M059J (cell line): ENCODE measurements around the gene GNG7. TPM values are rescaled to one million over a fixed set of nuclear protein-coding genes. Genes with fewer than 3 reads are reported as not detected.
A peak's percentile ranks its signal among the peaks of the same experiment; 100 is the strongest.
"Not testable (repeated sequence)": the region's sequence is repeated elsewhere in the genome, so short reads cannot be mapped to it uniquely, and the experiment has no call there.

Experiments used
- DNase-seq: peaks from one replicate; pipeline ENCODE4 v3.0.0-alpha.2; 2012; ENCODE audit warnings: low read depth
- total RNA-seq: library from RNA; depleted of rRNA; stranded (reverse); fragments of >200 nt; shearing (Covaris generic); gene quantifications from 2 replicates; pipeline ENCODE4 v1.2.3, GENCODE V29; 2014

The GNG7 gene
- total RNA-seq, 1 experiment from 2014 or later, result not detected

DNA sequence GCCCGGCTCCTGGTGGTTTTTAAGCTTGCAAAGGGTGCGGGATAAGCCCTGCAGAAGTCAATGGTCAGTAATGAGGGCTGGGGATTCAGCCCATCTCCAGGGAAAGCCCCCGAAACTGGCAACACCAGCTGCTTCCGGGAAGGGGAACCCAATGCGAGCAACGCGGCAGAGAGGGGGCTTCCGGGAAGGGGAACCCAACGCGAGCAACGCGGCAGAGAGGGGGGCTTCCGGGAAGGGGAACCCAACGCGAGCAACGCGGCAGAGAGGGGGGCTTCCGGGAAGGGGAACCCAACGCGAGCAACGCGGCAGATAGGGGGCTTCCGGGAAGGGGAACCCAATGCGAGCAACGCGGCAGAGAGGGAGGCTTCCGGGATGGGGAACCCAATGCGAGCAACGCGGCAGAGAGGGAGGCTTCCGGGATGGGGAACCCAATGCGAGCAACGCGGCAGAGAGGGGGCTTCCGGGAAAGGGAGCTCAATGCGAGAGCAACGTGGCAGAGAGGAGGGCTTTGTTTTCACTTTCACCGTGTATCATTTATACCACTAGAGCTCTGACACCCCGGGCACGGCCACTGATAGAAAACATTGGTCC lies 80.0 kb downstream of the GNG7 start:
- DNase-seq, result not testable (repeated sequence)

DNA sequence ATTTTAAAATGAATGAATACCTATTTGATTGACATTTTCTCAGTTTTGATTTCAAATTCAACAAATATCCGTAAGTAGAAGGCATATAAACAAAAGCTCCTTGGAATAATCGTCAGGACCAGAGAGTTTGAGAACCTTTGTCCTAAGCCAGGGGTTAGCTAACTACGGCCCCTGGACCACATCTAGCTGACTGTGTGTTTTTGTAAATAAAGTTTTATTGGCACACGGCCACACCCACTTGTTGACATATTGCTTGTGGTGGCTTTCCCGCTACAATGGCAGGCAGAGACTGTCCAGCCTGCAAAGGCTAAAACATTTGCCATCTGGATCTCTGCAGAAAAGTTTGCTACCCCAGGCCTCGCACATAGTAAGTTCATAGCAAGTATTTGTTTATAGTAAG lies 83.4 kb downstream of the GNG7 start:
- DNase-seq, result peak; percentile 62

DNA sequence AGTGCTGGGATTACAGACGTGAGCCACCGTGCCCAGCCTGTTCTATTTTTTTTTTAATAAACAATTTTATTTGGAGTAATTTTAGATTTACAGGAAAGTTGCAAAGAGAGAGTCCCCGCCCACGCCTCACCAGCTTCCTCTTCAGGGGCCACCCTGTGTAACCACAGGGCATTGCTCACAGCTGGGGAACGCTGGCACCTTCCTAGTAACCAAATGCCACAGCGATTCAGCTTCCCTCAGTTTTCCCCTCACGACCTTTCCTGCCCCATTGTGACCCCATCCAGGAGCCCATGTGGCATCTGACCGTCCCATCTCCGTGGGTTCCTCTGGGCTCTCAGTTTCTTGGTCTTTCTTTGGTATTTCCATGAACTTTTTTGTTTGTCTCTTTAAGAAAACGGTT lies 83.9 kb downstream of the GNG7 start:
- DNase-seq, result peak; percentile 94

DNA sequence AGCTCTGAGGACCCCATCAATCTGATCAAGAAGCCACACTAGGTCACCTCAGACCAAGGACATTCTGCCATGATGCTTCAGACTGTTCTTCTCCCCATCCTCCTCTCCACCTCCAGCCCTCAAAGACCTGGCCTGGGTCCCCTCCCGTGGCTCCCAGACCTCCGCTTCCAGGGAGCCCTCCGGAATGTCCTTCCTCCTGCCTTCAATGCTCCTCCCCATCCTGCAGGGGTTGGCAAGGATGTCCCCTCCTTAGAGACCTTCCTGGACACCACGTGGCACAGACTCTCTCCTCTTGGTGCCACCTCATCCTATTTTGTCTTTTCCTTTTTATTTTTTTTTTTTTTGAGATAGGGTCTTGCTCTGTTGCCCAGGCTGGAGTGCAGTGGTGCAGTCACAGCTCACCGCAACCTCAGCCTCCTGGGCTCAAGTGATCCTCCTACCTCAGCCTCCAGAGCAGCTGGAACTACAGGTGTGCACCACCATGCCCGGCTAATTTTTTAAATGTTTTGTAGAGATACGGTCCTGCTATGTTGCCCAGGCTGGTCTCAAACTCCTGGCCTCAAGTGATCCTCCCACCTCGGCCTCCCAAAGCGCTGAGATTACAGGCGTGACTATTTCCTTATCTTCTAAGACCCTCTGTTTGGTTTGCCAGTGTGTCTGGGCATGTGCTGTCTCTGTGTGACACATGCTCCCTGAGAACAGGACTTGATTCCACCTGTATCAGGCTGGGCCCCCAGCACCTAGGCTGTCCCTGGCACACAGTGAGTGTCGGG lies 84.9 kb downstream of the GNG7 start:
- no peak for DNase-seq

DNA sequence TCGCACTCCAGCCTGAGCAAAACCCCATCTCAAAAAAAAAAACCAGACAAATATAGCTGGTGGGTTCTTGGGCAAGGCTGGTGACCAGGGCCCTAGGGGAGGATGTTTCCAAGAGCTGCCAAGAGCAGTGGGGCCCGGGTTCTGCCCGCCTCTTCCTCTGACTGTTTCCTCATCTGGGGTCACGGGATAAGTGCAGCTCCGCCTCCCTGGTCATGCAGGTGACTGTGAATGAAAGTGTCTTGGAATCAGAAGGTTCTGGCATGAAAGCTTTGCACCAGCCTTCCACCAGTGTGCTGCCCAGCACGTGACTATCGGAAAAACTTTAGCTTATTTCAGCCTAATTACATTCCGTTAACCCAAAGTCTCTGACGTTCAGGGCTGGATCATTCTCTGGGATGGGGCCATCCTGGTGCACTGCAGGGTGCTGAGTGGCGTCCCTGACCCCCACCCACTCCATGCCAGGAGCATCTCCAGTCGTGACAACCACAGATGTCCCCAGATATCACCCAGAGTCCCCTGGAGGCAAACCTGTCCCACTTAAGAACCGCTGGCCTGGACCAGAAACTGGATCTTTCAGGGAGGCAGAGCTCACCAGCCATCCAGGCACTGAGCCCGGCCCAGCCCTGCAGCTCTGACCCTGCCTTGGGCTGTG lies 85.6 kb downstream of the GNG7 start:
- DNase-seq, result no peak

DNA sequence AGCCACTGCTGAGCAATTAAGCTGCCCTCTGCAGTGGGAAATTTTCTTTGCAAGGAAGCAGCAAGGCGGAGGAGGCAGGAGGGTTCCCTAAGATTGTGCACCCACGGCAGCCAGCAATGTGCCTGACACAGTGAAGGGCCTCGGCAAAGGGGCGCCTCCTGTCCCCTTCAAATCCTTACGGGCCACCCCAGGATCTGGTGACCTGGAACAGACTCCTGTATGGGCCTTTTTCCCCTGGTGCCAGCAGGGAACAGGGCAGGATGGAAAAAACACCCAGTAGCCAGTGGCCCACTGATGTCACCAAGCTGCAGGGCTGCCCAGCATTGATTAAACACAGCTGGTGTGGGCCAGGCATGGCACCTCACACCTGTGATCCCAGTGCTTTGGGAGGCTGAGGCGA lies 86.7 kb downstream of the GNG7 start:
- DNase-seq, result no peak

DNA sequence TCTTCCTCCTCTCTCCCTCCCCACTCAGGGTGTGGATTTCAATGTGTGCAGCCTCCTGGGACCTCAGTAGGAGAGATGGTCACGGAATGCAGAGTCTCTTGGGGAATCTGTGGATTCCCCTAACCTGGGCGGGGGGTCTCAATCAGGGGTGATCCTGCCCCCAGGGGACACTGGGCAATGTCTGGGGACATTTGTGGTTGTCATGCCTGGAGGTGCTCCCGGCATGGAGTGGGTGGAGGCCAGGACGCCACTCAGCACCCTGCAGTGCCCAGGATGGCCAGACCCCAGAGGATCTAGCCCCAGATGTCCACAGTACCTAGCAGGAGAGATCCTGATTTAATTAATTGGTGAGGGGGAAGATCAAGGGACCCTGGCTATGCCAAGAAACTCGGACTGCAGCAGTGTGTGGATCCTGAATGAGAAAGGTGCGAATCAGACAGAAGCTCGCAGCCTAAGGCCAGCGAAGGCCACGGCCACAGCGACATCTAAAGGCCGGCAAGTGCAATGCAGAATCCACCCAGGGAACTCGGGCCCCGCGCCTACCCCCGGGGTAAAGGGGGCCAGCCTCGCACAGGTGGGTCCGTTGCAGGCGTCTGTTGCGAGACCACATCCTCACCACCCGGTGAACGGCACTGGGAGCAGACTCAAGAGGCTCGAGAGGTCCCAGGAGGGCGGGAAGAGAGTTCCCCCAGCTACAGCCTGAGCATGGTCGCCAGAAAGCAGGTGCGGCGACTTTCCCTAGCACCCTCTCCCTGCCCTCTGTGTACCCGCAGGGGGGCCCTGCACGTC lies 88.8 kb downstream of the GNG7 start:
- peak; percentile 28 for DNase-seq

DNA sequence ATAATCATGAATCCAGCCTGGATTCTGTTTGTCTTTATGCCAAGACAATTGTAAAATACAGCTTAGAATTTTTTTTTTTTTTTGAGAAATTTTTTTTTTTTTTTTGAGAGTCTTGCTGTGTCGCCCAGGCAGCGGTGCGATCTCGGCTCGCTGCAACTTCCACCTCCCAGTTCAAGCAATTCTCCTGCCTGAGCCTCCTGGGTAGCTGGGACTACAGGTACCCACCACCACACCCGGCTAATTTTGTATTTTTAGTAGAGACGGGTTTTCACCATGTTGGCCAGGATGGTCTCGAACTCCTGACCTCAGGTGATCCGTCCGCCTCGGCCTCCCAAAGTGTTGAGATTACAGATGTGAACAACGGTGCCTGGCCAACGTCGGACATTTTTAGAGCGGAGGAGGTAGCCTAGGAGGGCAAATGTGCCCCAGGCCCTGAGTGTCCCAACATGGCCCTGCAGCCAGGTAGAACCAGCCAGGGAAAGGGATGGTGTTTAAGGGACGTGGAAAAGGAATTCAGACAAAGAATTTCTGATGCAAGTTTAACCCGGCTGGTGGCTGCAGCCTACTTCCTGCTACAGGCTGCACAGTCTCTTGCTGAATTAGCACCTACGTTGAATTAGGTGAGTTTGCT lies 89.8 kb downstream of the GNG7 start:
- DNase-seq, result no peak

DNA sequence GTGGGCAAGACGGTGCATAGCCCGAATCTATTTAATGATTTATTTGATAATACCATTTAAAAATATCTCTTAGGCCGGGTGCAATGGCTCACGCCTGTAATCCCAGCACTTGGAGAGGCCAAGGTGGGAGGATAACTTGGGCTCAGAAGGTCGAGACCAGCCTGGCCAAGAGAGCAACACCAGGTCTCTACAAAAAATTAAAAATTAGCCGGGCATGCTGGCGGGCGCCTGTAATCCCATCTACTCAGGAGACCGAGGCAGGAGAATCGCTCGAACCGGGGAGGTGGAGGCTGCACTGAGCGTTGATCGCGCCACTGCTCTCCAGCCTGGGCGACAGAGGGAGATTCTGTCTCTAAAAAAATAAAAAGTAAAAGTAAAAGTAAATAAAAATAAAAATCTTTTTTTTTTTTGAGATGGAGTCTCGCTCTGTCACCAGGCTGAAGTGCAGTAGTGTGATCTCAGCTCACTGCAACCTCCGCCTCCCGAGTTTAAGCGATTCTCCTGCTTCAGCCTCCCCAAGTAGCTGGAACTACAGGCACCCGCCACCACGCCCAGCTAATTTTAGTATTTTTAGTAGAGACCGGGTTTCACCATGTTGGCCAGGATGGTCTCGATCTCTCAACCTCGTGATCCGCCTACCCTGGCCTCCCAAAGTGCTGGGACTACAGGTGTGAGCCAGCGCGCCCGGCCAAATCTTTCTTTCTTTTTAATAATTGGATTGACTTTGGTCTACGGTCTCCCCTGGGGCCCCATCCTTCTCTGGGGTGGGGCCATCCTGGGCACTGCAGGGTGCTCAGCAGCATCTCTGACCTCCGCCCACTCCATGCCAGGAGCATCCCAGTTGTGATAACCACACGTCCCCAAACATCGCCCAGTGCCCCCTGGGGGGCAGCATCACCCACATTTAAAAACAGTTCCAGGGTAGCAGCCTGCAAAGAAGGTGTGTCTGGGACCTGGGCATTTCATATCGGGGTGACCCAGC lies 90.7 kb downstream of the GNG7 start:
- DNase-seq, result peak; percentile 40

DNA sequence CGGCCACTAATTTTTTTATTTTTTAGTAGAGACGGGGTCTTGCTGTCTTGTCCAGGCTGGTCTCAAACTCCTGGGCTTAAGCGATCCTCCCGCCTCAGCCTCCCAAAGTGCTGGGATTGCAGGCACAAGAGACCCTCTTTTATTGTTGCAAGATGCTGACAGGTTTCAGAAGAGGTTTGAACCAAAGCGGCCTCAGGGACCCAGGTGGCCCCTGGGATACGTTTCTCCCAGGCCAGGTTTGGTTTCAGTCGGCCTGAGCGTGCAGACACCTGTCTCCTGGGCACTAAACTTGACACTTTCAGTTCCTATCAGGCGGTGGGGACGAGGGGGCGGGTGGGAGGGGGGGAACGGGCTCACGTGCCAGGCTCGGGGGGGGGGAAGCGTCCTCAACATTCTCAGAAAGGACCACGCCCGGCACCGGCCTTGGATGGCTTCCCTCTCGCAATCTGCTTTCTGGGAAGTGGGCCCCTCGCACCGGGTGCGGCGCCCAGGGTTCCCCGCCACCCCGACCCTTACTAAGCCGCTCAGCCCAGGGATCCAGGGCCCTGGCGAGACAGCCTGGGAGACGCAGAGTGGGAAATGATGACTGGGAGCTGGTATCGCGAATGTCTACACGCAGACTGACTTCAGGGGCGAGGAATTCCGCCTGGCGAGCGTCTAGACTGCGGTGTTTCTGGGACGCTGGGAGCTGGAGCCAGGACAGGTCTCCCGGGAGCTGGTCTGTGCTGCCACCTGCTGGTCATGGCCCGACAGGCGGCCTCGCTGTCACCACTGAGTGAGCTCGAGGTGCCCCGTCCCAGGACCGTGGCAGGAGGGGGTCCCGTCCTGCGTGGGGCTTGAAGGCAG lies 91.6 kb downstream of the GNG7 start:
- peak; percentile 90 for DNase-seq

DNA sequence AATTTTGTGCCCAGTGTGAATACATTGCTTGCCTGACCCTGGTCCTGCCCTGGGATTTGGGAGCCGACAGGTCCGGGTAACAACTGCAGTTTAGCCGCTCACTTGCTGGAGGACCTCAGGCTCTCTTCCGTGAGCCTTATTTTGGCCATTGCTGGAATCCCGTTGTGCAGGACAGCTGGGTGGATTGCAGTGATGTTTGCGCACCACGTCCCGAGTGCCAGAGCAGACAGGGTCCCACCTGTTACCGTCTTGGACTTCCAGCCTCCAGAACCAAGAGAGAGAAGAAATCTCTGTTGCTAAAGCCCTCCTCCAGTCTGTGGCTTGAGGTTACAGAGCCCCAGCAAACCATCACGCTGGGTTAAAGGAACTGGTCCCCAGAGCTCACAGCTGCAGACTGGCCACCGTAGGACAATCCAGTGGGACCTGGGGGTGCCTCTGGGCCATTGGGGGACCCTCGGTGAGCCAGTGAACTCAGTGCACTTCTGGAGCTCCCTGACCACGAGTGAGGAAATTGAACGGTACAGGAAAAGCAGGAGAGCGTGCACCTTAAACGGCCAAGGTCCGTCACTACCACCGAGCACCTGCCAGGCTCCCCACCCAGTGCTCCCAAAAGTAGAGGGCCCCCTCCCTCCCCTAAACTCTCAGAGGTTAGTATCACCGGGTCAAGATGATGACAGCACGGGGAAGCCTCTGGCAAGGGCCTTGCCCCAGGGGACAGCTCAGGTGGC lies 92.9 kb downstream of the GNG7 start:
- no peak for DNase-seq

DNA sequence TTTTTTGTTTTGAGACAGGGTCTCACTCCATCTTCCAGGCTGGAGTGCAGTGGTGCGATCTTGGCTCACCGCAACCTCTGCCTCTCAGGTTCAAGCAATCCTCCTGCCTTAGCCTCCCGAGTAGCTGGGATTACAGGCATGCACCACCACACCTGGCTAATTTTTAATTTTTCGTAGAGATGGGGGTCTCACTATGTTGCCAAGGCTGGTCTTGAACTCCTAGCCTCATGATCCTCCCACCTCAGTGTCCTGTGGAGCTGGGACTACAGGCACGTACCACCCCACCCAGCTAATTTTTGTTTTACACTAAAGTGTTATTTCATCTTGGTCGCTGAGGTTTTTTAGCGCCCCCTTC lies 93.5 kb downstream of the GNG7 start:
- DNase-seq, result not testable (repeated sequence)

DNA sequence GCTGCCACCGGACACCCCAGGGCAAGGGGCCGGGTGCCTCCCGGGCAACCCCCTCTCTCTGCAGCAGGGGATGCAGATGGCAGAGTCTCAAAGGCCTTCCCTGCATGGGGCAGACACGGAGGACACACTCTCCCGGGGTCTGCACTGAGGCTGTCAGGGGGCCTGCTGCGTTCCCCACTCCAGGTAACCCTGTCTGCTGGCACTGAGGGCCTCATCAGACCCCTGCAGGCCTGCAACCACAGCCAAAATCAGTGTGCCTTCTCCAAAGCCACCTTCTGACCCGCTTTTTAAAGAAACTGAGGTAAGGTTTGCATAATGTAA lies 93.9 kb downstream of the GNG7 start:
- no peak for DNase-seq

DNA sequence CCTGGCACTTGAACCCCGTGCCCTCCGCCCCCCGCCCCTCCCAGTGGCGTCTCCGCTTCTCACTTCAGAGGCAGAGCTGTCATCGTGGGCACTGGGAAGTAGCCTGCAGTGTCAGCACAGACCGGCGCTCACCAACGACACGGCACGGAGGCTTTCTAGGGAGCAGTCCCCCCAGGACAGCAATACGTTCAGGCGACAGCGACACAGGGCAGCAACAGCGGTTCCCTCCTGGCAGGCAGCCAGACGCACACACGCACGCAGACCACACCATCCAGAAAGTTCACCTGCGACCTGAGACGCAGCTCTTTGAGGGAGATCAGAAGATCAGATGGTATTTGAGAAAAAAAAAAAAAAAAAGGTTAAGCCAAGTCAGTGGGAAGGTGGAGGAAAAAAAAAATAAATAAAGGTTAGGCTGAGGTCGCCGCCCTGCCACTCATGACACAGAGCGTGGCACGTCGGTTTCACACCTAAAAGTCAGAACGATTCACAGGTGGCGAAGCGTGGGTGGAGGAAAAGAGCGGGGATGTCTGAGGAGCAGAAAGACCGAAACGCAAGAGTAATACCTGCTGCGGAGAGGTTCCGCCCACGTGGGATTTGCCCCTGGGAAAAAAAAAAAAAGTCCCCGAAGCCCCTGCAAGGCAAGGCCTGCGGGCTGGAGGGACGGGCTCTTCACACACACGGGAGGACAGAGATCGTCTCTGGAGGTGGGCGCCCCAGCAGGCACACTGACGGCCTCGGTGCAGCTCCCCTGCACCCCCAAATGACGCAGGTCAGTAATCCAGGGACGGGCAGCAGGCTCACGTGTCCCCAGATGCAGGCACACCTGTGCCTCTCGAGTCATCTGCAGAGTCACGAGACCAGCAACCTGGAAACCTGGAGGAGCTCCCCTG lies 94.5 kb downstream of the GNG7 start:
- no peak for DNase-seq

DNA sequence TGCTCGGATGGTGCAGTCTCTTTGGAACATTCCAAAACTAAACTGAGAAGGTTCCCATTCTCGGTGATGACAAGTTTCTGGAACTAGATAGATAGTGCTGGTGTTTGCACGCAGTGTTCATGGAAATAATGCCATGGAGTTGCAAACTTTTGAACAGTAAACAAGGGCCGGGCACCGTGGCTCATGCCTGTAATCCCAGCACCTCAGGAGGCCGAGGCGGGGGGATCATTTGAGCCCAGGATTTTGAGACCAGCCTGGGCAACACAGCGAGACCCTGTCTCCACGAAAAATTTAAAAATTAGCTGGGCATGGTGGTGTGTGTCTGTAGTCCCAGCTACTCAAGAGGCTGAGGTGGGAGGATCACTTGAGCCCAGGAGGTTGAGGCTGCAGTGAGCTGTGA lies 95.7 kb downstream of the GNG7 start:
- not testable (repeated sequence) for DNase-seq

DNA sequence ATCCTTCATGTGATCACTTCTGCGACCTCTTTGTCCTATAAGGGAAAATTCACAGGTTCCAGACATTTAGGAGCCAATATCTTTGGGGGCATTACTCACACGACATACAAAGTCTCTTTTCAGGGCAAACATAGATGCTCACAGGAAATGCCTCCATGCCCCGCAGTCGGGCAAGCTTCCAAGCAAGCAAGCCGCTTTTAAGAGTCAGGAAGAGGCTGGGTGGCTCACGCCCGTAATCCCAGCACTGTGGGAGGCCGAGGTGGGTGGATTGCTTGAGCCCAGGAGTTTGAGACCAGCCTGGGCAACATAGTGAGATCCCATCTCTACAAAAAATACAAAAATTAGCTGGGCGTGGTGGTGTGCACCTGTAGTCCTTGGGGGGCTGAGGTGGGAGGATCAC lies 96.6 kb downstream of the GNG7 start:
- DNase-seq, result peak; percentile 84

DNA sequence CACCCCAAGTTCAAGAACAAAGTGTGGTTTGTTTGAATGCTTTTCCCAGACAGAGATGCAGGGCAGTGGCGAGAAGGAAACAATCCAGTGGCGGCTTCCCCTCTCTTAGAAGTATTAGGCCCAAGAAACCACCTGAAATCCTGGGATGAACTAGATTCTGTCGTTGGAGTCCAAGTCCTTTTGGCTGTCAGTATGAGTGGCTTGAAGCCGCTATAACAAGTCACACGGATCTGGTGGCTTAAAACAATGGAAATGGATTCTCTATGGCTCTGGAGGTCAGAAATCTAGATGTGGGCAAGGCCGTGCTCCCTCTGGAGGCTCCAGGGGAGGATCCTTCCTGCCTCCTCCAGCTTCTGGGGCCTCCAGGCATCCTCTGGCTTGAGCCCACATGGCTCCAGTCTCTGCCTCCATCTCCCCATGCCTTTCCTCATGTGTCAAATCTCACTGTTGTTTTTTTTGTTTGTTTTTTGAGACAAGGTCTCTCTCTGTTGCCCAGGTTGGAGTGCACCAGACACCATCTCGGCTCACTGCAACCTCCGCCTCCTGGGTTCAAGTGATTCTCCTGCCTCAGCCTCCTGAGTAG lies 97.7 kb downstream of the GNG7 start:
- DNase-seq, result no peak

DNA sequence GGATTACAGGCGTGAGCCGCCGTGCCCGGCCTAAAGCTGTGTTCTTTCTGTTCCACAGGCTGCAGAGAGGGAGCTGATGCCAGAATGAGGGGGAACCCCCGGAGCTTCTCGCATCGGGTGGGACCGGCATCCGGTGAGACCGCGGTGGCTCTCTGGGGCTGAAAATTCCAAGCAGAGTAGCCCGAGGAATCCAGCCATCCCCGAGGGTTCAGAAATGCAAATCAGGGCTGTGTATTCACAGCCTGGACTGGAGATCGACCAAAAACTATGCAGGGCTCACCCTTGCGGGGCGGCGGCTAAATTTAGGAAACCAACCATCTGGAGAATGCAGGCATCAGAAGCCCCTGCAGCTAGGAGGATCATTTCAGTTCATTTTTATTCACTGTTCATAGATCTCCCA lies 99.2 kb downstream of the GNG7 start:
- DNase-seq, result peak; percentile 70
